Measurements from ENCODE around the gene KCNK5. TPM values are rescaled to one million over a fixed set of nuclear protein-coding genes. Genes with fewer than 3 reads are reported as not detected.

KCNK5 gene
- total and polyA plus RNA-seq, 12 donors, result 0.06 to 1.1 (median 0.25) TPM; not detected in 1

DNA sequence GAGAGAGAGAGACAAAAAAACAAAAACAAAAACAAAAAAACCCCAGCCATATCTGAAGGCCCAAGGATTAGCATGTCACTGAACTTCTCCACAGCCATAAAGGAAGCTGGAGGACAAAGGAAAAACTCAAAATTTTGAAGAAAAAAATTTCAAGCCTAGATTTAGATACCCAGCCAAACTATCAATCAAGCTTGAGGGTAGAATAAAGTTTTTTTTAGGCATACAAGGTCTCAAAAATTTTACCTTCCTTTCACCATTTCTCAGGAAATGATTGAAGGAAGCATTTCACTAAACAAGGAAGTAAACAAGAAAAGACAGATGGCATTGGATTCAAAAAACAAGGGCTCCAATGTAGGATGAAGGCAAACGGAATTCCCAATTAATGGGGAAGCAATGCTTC lies 52.1 kb downstream of the KCNK5 start:
- 83 to 95% methylated on average over 1 of the region's 1 CpG for WGBS, 2 donors
- intact Hi-C loops (cut with DNase I), result no loop called here
- TF ChIP-seq, protein P1, sequence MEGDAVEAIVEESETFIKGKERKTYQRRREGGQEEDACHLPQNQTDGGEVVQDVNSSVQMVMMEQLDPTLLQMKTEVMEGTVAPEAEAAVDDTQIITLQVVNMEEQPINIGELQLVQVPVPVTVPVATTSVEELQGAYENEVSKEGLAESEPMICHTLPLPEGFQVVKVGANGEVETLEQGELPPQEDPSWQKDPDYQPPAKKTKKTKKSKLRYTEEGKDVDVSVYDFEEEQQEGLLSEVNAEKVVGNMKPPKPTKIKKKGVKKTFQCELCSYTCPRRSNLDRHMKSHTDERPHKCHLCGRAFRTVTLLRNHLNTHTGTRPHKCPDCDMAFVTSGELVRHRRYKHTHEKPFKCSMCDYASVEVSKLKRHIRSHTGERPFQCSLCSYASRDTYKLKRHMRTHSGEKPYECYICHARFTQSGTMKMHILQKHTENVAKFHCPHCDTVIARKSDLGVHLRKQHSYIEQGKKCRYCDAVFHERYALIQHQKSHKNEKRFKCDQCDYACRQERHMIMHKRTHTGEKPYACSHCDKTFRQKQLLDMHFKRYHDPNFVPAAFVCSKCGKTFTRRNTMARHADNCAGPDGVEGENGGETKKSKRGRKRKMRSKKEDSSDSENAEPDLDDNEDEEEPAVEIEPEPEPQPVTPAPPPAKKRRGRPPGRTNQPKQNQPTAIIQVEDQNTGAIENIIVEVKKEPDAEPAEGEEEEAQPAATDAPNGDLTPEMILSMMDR (IDR thresholded peaks at IDR 0.05), result no peak
- no peaks in the 10 kb centered on the region for H3K36me3 ChIP-seq
- peaks cover 0 to 25% (median 9%) of the 10 kb centered on the region in 11 donors for H3K9me3 ChIP-seq
- H3K4me3 ChIP-seq, result no peak overlapping the region
- ATAC-seq (no peak), DNase-seq (no peak)
- peak overlapping the region in 1 of 10 donors; percentile 19 for H3K27ac ChIP-seq
- H3K4me1 ChIP-seq, result peaks cover 0 to 6% (median 0%) of the 10 kb centered on the region in 9 donors
- peaks cover 0 to 3% (median 0%) of the 10 kb centered on the region in 7 donors for H3K27me3 ChIP-seq

DNA sequence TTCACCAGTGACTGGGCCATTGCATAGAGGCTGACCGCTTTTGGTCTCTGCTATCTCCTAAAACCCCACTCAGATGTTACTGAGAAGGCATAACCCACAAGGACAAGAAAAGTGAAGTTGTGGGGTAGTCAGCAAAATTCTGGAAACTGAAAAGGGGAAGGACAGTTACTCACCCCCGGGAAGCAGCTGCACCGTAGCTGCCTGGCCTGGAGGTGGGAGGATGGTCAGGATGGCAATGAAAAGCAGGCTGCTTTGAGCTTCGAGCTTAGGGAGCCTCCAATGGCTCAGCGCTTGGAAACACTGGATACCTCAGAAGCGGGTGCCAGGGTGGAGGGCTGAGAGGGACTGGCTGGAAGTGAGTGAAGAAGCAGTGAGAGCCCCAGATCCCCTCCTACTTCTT lies 56.0 kb downstream of the KCNK5 start:
- TF ChIP-seq, protein P1 (IDR thresholded peaks at IDR 0.05), result no peak
- Histone ChIP-seq H3K4me3 (no peak overlapping the region), H3K36me3 (no peaks in the 10 kb centered on the region), H3K27ac (no peak overlapping the region), H3K4me1 (peaks cover 0 to 6% (median 0%) of the 10 kb centered on the region in 9 donors), H3K9me3 (peaks cover 0 to 36% (median 9%) of the 10 kb centered on the region in 11 donors), H3K27me3 (peaks cover 0 to 3% (median 0%) of the 10 kb centered on the region in 7 donors)
- DNase-seq, result no peak
- WGBS, 2 donors, result 77 to 80% methylated on average over 6 of the region's 6 CpGs
- intact Hi-C loops (cut with DNase I), result no loop called here
- ATAC-seq, result no peak

DNA sequence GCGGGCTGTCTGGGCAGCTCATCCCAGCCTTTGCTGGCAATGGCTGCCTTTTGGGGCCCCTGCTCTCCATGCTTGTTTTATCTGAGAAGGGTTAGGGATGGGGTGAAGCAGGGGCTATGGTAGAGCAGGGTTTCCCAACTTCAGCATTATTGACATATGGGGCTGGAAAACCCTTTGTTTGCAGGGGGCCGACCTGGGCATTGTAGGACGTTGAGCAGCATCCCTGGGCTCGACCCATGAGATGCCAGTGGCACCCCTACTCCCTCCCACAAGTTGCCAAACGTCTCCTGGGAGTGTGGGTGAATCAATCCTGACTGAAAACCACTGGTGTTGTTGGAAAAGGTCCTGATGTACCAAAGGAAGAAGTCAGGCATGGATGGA lies 56.9 kb downstream of the KCNK5 start:
- 51 to 66% methylated on average over 5 of the region's 5 CpGs for whole genome bisulfite sequencing, 2 donors
- Histone ChIP-seq H3K27me3 (peaks cover 0 to 7% (median 0%) of the 10 kb centered on the region in 7 donors), H3K4me1 (peaks cover 0 to 6% (median 0%) of the 10 kb centered on the region in 9 donors), H3K9me3 (peaks cover 0 to 27% (median 5%) of the 10 kb centered on the region in 11 donors), H3K36me3 (no peaks in the 10 kb centered on the region), H3K27ac (no peak overlapping the region), H3K4me3 (no peak overlapping the region)
- intact Hi-C loops (cut with DNase I), result no loop called here
- TF ChIP-seq, protein P1 (IDR thresholded peaks at IDR 0.05), result no peak
- DNase-seq (no peak), ATAC-seq (no peak)

DNA sequence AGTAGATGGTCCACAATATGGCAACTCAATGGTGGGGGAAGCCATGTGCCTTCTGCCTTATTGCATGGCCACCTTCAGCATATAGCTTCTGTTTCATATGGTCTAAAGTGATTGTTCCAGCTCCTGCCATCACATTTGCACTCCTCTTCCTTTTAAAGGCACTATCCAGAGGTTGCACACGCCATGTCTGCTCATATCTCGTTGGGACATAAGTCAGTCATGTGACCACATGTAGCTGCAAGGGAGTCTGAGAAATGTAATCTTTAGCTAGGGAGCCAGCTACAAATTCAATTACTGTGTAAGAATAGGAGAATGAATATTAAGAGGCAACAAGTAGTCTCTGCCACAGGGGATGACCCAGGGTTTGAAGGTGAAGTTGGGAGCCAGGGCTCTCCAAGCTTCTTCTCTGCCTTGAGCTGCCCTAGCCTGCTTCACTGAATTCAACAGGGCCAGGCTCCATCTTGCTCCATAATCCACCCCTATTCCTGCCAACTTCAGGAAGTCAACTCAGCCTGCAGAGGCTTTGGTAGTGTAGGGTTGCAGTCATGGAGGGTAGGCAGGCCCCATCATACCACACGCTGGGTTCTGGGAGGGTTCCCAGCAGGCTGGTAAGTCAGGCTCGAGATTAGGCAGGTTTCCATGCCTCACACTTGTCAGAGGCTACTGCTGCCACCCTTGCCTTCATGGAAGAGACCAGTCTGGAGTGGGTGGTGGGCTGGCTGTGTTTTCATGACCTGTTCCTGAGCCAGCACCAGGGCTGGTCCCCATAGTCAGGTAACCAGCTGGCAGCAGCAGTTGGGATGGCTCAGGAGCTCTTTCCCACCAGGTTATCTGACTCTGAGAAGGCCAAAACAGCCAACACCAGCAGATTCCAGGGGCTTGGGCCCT lies 57.5 kb downstream of the KCNK5 start:
- no peaks in the 10 kb centered on the region for H3K36me3 ChIP-seq
- H3K27ac ChIP-seq, result no peak overlapping the region
- peaks cover 0 to 13% (median 5%) of the 10 kb centered on the region in 7 donors for H3K27me3 ChIP-seq
- ATAC-seq, result no peak
- DNase-seq, result no peak
- H3K9me3 ChIP-seq, result peaks cover 0 to 20% (median 0%) of the 10 kb centered on the region in 11 donors
- WGBS, 2 donors, result 80% methylated on average over 4 of the region's 4 CpGs
- no peak overlapping the region for H3K4me3 ChIP-seq
- intact Hi-C loops (cut with DNase I), result no loop called here
- peaks cover 0 to 6% (median 0%) of the 10 kb centered on the region in 9 donors for H3K4me1 ChIP-seq
- TF ChIP-seq, protein P1 (IDR thresholded peaks at IDR 0.05), result no peak

Data from heart right ventricle (tissue), 16 donors.